GM18519 (cell line): Measurements from ENCODE around the gene CREB3L1.

Experiments
- ATAC-seq: cut with Tn5 transposase; IDR thresholded peaks from one replicate; pipeline ENCODE4 v1.9.1; 2021; ENCODE audit warnings: mild to moderate bottlenecking, moderate library complexity; ENCODE audit not compliant: unreplicated experiment, low FRiP score

Gene CREB3L1

GRCh38 chr11:46361283-46362155, 84.1 kb downstream of the CREB3L1 start:
- ATAC-seq = no peak

GRCh38 chr11:46362156-46363030, 84.9 kb downstream of the CREB3L1 start:
- no peak for ATAC-seq

- ATAC-seq = no peak
Measured at GRCh38 chr11:46363031-46363407, 85.6 kb downstream of the CREB3L1 start.

- ATAC-seq = no peak
Measured at GRCh38 chr11:46363455-46364005, 86.1 kb downstream of the CREB3L1 start.

- ATAC-seq = no peak
Measured at GRCh38 chr11:46364056-46364455, 86.6 kb downstream of the CREB3L1 start.

- ATAC-seq = no peak
Measured at GRCh38 chr11:46364791-46365190, 87.3 kb downstream of the CREB3L1 start.

- ATAC-seq = no peak
Measured at GRCh38 chr11:46366260-46366659, 88.8 kb downstream of the CREB3L1 start.

- no peak for ATAC-seq
Measured at GRCh38 chr11:46366661-46367161, 89.2 kb downstream of the CREB3L1 start.

- ATAC-seq = no peak
Measured at GRCh38 chr11:46367244-46367915, 89.9 kb downstream of the CREB3L1 start.

- ATAC-seq = no peak
Measured at GRCh38 chr11:46367916-46368267, 90.4 kb downstream of the CREB3L1 start.

- peak; percentile 45 for ATAC-seq
Measured at GRCh38 chr11:46369458-46370152, 92.1 kb downstream of the CREB3L1 start.

GRCh38 chr11:46370253-46370652, 92.8 kb downstream of the CREB3L1 start:
- no peak for ATAC-seq
